ACC112 (cell line): ENCODE measurements around the gene CHD9.

Source experiments
- H2AFZ ChIP-seq: fragments of 200-600 bp; sonication (generic); one replicate; pipeline ENCODE4 v1.6.0; 2017; ENCODE audit warnings: antibody characterized with exemption, low read length; ENCODE audit not compliant: unreplicated experiment
- H3K27ac ChIP-seq: fragments of 200-600 bp; sonication (generic); 2 replicates; pipeline ENCODE4 v1.5.1; 2014; ENCODE audit warnings: low read depth, mild to moderate bottlenecking, antibody characterized with exemption, low read length, moderate library complexity
- H3K27me3 ChIP-seq: fragments of 200-600 bp; sonication (generic); 2 replicates; pipeline ENCODE4 v1.6.1; 2014; ENCODE audit warnings: mild to moderate bottlenecking, antibody characterized with exemption, low read length, moderate library complexity, mixed read lengths; ENCODE audit not compliant: insufficient read depth
- H3K36me3 ChIP-seq: fragments of 200-600 bp; sonication (generic); 2 replicates; pipeline ENCODE4 v1.6.1; 2016; ENCODE audit warnings: mild to moderate bottlenecking, antibody characterized with exemption, low read length, moderate library complexity, mixed read lengths; ENCODE audit not compliant: insufficient read depth
- H3K4me1 ChIP-seq: fragments of 200-600 bp; sonication (generic); one replicate; pipeline ENCODE4 v1.6.1; 2016; ENCODE audit warnings: low read length, mixed read lengths; ENCODE audit not compliant: insufficient read depth, unreplicated experiment, control insufficient read depth
- H3K4me3 ChIP-seq: fragments of 200-600 bp; sonication (generic); 2 replicates; pipeline ENCODE4 v1.5.1; 2014; ENCODE audit warnings: mild to moderate bottlenecking, low read depth, low read length
- H3K79me2 ChIP-seq: fragments of 200-600 bp; sonication (generic); one replicate; pipeline ENCODE4 v1.6.0; 2016; ENCODE audit warnings: low read length; ENCODE audit not compliant: control insufficient read depth, unreplicated experiment, insufficient read depth

The CHD9 gene

GRCh38 chr16:53334581-53334980 lies 279.8 kb downstream of the CHD9 start:
- peaks cover 5% of the 10 kb centered on the region; the same call in 1 of the 2 replicates for H3K27me3 ChIP-seq
- no peak overlapping the region for H3K4me3 ChIP-seq
- H3K36me3 ChIP-seq = no peaks in the 10 kb centered on the region
- H2AFZ ChIP-seq = no peak overlapping the region
- peaks cover 17% of the 10 kb centered on the region for H3K4me1 ChIP-seq
- H3K27ac ChIP-seq = no peak overlapping the region
- H3K79me2 ChIP-seq = no peaks in the 10 kb centered on the region

- Histone ChIP-seq H3K4me1 (peaks cover 17% of the 10 kb centered on the region), H3K27me3 (peaks cover 26% of the 10 kb centered on the region; the same call in 1 of the 2 replicates), H3K79me2 (no peaks in the 10 kb centered on the region), H2AFZ (no peak overlapping the region), H3K36me3 (no peaks in the 10 kb centered on the region), H3K27ac (no peak overlapping the region), H3K4me3 (no peak overlapping the region)
These were observed 282.5 kb downstream of the CHD9 start for GRCh38 chr16:53337294-53337693.

GRCh38 chr16:53341792-53342191 lies 287.0 kb downstream of the CHD9 start:
- no peak overlapping the region for H3K4me3 ChIP-seq
- no peak overlapping the region for H2AFZ ChIP-seq
- H3K4me1 ChIP-seq = no peaks in the 10 kb centered on the region
- H3K27ac ChIP-seq = no peak overlapping the region
- no peaks in the 10 kb centered on the region for H3K79me2 ChIP-seq
- peaks cover 31% of the 10 kb centered on the region; the same call in 1 of the 2 replicates for H3K27me3 ChIP-seq
- no peaks in the 10 kb centered on the region for H3K36me3 ChIP-seq

- H3K79me2 ChIP-seq = no peaks in the 10 kb centered on the region
- no peak overlapping the region for H3K4me3 ChIP-seq
- no peaks in the 10 kb centered on the region for H3K4me1 ChIP-seq
- no peak overlapping the region for H3K27ac ChIP-seq
- H2AFZ ChIP-seq = no peak overlapping the region
- H3K27me3 ChIP-seq = peaks cover 44% of the 10 kb centered on the region
- no peaks in the 10 kb centered on the region for H3K36me3 ChIP-seq
These were observed 300.3 kb downstream of the CHD9 start for GRCh38 chr16:53355064-53355463.

DNA sequence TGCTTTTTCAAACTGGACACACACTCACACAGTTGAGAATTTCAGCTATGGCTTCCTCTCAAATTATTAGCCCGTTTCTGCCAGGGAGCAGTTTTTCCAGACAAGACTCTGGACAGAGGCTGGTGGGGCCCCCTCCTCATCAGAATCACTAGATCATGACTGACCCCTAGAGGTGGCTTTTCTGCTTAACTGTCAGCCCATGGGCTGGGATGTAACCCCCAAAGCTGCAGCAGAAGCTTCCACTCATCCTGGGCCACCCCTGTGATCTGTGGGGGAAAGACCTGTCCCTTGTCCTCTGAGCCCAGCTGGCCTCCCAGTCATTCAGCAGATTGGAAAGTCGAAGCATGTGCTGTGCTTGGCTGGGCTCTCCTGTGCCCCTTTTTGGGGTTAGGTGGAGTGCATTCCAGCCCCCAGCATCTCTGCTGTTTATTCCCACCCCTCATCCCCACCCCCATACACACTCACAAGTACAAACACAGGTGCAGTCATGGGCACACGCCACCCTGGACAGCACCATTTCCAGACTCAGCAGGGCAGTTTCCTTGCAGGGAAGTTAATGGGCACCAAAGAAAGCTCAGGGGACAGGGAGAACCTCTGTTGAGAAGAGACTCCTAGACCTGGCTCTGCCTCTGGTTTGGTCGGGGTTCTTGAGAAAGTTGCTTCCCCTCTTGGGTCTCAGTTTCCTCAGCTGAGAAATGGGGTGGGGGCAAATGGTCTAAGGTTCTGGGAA lies 301.9 kb downstream of the CHD9 start:
- no peaks in the 10 kb centered on the region for H3K36me3 ChIP-seq
- no peaks in the 10 kb centered on the region for H3K79me2 ChIP-seq
- H3K27me3 ChIP-seq = peaks cover 54% of the 10 kb centered on the region
- H3K27ac ChIP-seq = no peak overlapping the region
- H3K4me1 ChIP-seq = no peaks in the 10 kb centered on the region
- H2AFZ ChIP-seq = no peak overlapping the region
- H3K4me3 ChIP-seq = no peak overlapping the region

- Histone ChIP-seq H3K79me2 (no peaks in the 10 kb centered on the region), H3K36me3 (no peaks in the 10 kb centered on the region)
These were observed 302.4 kb downstream of the CHD9 start for GRCh38 chr16:53357208-53357586.

DNA sequence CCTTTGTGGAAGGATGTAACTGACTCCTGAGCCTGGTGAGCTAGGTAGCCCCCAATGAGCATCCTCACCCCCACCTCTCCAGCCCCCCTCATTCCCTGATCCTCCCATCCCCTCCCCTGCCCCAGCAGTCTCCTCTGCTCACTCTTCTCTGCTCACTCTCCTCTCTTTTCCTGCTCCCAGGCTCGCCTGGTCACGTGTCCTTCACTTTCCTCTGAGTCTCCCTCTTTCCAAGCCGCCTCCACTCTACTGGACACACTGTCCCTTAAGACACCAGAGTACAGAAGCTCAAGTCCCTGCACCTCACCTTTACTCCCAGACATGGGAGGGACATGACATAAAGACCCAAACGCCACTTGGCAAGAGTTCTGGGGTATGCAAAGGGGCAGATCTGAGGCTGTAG lies 303.2 kb downstream of the CHD9 start:
- Histone ChIP-seq H3K36me3 (no peaks in the 10 kb centered on the region), H3K27ac (no peak overlapping the region), H3K27me3 (peaks cover 62% of the 10 kb centered on the region), H3K4me1 (no peaks in the 10 kb centered on the region), H3K79me2 (no peaks in the 10 kb centered on the region), H2AFZ (no peak overlapping the region), H3K4me3 (no peak overlapping the region)

More at GRCh38 chr16:53357208-53357586, 302.4 kb downstream of the CHD9 start:
- Histone ChIP-seq H3K27me3 (peaks cover 57% of the 10 kb centered on the region), H3K4me3 (no peak overlapping the region), H3K27ac (no peak overlapping the region), H2AFZ (no peak overlapping the region), H3K4me1 (no peaks in the 10 kb centered on the region)

DNA sequence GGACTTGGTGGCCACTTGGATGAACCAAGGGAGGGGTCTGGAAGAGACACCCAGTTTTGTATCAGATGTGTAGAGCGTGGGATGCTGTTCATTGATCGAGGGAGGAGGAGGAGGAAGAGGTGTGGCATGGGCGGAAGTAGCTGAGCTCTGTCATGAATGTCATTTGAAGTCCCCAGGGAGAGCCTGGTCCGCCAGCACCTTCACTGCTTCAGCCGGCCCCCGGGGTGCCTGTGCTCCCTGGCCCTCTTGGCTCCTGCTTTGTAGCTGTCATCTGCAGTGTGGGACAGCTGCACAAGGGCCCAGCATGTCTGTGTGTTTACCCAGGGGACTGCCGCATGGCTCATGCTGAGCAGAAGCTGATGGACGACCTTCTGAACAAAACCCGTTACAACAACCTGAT lies 304.1 kb downstream of the CHD9 start:
- Histone ChIP-seq H3K27ac (no peak overlapping the region), H3K79me2 (no peaks in the 10 kb centered on the region), H3K4me1 (no peaks in the 10 kb centered on the region), H3K27me3 (peaks cover 70% of the 10 kb centered on the region), H3K36me3 (no peaks in the 10 kb centered on the region), H3K4me3 (no peak overlapping the region), H2AFZ (no peak overlapping the region)

DNA sequence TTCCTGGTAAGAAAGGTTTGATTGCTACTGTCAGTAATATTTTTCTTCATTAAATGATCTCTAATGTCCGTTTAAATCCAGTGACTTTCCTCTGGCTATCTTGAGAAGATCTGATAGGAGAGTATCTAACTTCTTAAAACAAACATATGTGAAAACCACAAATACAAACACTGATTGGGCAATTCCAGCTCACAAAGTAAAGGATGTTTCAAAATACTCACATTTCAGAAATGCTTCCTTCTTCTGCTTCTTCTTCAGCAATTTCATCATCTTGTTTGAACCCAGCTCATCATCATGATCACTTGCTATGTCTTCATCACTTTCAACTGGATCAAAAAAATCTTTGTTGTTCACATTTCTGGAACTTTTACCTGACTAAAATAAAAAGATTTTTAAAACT lies 315.1 kb downstream of the CHD9 start:
- H3K4me1 ChIP-seq = no peaks in the 10 kb centered on the region
- H3K27me3 ChIP-seq = peaks cover 84% of the 10 kb centered on the region
- no peak overlapping the region for H3K4me3 ChIP-seq
- H3K27ac ChIP-seq = no peak overlapping the region
- no peaks in the 10 kb centered on the region for H3K79me2 ChIP-seq
- no peak overlapping the region for H2AFZ ChIP-seq
- H3K36me3 ChIP-seq = no peaks in the 10 kb centered on the region

DNA sequence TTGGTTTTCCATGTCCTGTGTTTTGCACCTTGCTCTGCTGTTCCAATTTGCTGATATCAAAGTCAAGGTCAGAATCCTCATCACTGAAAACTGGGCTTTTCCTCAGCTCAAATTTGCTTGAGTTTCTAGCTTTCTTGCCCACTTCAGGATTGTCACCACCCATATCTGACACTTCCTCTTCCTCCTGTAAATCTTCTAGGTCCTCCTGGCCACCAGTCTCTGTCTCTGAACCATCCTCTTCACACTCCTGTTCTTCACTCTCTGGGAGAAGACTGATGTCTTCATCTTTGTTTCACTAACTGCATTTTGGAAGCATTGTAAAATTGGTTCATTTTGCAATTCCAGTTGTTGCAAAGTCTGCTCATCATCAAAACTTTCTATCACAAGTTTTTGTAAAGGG lies 316.0 kb downstream of the CHD9 start:
- peaks cover 78% of the 10 kb centered on the region for H3K27me3 ChIP-seq
- no peaks in the 10 kb centered on the region for H3K79me2 ChIP-seq
- H3K4me1 ChIP-seq = no peaks in the 10 kb centered on the region
- no peak overlapping the region for H3K27ac ChIP-seq
- H3K4me3 ChIP-seq = no peak overlapping the region
- H2AFZ ChIP-seq = no peak overlapping the region
- no peaks in the 10 kb centered on the region for H3K36me3 ChIP-seq
